ENCODE results near the gene MAP3K19.
"Not testable (repeated sequence)": the region's sequence is repeated elsewhere in the genome, so short reads cannot be mapped to it uniquely, and the experiment has no call there.

Gene MAP3K19

DNA sequence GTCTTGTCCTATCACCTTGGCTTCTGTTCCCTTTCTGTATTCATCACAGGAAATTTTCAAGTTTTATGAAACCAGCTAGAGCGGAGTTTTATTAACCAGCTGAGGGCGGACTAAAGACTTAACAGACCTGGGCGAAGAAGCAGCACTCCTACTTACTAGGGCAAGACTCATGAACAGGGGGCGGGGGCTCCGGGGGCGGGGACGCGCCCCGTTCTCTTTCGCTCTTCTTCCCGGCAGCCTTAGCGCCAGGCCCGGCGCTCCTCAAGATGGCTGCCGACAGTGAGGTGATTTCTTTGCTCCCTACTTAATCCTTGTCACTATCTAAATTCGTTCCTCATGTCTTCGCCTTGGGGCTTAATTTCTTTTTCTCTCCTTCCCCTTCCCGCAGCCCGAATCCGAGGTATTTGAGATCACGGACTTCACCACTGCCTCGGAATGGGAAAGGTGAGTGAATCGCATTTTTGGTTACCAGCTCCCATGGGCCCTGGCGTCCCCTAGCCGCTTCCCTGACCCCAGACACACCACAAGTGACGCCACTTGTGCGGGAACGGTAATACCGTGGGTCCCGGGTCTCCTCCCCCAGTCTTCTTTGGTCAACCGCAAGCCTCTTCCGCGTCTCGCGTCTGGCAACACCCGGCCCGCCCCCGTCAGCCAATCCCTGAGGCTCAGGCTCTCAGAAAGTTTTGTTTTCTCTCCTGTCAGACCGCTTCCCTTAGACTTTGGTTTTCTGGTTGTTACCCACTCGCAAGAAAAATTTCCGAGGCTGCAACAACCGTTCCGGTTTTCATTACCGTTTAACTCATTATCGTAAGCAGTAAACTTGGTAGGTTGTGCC lies 5.0 kb upstream of the MAP3K19 start, which contains the start of gene RAB3GAP1:
Gene RAB3GAP1, plus strand, starts transcription at position 251 of the 835 bp plus-strand sequence. Its CDS starts 16 bp downstream, at position 267.
- peak; percentile 89 for DNase-seq (ENCODE audit: low read depth)

DNA sequence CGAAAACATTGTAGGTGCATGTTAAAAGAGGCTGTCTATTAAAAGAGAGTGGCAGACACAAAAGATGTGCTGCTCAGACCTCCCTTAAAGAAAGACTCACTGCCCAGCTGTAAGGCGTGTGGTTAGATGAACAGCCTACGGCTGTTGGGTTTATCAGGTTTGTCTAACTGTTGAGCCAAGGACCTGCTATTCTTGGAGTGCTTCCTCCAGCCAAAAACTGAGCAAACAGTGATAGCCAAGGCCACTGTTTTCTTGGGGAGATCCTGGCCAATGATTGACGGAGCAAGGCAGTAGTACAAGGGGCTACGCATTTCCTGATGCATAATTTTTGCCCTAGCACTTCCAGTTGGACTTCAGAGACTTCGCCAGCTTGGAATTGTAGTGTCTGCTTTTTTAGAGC lies 3.4 kb upstream of the MAP3K19 start:
- no peak for DNase-seq (ENCODE audit: low read depth)

DNA sequence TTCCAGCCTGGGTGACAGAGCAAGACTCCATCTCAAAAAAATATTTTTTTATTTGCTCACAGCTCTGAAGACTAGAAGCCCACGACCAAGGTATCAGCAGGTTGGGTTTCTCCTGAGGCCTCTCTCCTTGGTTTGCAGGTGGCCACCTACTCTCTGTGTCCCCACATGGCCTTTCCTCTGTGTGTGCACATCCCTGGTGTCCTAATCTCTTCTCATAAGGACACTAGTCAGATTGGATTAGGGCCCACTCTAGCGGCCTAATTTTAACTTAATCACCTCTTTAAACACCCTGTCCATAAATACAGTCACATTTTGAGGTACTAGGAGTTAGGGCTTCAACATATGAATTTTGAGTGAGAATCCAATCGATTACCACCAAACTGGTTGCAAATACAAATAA lies 2.9 kb upstream of the MAP3K19 start:
- DNase-seq (ENCODE audit: low read depth): no peak

DNA sequence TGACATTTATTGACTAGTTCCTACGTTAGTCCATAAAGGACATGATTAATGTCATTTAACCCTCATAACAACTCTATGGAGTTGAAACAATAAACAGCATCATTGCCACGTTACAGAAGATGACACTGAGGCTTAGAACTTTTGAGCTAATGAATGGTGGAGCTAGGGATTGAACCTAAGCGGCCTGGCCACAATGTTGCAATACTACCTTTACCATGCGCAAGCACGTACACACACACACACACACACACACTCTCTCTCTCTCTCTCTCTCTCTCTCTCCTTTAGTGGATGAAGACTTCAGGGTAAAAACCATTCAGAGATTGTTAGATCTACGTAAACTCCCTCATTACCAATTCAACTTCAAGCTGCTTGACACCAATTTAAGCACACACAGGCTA lies 875 bp upstream of the MAP3K19 start:
- DNase-seq (ENCODE audit: low read depth): no peak

DNA sequence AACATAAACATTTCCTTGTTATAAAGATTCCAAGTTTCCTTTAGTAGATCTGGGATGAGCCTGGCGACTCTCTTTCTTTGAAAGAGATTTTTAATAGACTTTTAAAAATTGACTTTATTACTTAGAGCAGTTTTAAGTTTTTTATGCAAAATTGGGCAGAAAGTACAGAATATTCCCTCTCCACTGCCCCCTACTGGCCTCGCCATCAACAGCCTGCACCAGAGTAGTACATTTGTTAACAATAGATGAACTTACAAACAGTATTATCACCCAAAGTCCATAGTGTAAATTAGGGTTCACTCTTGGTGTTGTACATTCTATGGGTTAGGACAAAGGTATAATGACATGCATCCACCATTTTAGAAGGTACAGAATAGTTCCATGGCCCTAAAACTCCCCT lies 3.9 kb downstream of the MAP3K19 start:
- no peak for DNase-seq (ENCODE audit: low read depth)

DNA sequence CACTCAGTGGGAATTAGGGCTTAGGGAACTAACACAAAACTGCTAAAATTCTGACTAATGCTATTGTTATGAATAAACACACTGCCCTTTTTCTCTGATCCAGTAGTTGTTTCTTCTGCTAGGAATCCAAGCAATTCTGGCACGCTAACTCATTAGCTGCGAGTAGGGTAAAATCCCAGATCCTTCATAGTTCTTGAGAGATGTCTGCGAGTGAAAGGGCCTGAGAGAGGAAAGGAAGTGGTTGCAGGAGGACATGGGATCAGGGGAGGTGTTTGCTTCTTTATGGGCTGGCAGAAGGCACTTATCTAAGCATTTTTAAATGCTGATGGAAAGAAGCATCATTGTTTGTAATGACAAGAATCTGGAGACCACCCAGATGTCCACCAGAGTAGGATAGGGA lies 9.4 kb downstream of the MAP3K19 start:
- peak; percentile 12 for DNase-seq (ENCODE audit: low read depth)

DNA sequence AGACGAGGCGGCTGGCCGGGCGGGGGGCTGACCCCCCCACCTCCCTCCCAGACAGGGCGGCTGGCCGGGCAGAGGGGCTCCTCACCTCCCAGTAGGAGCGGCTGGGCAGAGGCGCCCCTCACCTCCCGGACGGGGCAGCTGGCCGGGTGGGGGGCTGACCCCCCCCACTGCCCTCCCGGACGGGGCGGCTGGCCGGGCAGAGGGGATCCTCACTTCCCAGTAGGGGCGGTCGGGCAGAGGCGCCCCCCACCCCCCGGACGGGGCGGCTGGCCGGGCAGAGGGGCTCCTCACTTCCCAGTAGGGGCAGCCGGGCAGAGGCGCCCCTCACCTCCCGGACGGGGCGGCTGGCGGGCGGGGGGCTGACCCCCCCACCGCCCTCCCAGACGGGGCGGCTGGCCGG lies 14.0 kb downstream of the MAP3K19 start:
- not testable (repeated sequence) for DNase-seq (ENCODE audit: low read depth)

DNA sequence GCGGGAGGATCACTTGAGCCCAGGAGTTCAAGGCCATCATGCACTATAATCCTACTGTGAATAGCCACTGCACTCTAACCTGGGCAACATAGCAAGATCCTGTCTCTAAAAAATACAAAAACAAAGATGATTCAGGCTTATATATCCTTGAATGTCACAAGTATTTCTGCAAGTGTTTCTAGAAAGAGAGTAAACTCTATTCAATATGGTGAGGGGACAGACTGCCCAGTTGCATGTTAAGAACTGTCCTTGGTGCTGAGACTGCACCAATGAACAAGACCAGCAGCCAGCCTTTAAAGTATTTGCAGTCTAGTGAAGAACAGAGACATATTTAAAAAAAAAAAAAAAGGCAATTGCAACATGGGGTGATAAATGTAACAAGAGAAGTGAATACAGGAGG lies 16.4 kb downstream of the MAP3K19 start:
- DNase-seq (ENCODE audit: low read depth): peak; percentile 24

DNA sequence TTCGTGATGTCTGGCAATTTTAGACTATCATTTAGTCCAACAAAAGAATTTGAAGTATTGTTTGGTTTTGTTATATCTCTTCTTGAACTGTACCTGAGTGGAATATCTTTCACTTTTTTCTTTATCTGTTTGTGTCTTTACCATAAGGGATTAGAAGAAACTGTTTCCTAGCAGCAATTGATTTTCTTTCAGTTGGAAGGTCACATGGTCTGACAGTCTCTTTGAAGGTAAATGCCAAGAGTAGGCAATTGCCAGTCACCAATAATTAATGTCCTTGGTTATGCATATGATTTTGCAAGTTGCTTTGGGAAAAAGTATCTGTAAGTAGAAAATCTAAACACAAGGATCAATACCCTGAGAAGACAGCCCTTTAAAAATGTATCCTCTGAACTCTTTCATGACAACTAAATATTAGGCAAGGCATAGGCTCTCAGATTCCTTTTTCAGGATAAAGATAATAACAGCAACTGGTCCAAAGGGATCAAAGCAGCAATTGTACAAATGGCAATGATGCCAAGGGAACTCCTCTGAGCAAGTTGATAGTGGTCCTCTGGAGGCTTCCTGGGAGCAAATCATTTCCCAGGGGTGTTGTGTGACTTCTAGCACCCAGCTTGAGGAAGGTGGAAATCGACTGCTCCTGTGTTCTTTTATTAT lies 17.6 kb downstream of the MAP3K19 start:
- no peak for DNase-seq (ENCODE audit: low read depth)

DNA sequence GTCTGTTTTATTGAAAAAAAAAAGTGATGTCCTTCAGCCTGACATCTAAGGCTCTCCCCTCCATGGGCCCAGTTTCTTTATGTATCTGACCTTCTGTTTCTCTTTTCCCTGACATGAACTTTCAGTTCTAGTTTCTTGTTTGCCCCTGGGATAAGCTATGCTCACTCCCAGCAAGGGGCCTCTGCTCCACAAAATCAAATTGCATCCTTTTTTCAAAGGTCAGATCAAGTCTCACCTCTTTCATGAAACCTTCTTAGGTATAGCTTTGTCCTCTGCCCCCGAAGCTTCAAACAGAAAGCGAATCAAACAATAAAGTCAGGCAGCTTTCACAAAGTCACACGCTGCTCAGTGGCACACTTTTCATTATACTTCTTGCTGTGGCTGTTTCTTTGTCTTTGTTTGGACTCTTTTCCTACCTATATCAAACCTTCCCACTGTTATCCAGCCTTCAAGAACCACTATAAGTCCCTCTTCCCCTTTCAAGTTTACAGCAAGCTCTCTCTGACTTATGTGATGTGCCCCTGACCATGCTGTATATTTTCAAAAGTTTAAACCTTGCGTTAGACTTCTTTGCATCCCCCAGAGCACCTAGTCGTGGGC lies 23.3 kb downstream of the MAP3K19 start:
- no peak for DNase-seq (ENCODE audit: low read depth)

DNA sequence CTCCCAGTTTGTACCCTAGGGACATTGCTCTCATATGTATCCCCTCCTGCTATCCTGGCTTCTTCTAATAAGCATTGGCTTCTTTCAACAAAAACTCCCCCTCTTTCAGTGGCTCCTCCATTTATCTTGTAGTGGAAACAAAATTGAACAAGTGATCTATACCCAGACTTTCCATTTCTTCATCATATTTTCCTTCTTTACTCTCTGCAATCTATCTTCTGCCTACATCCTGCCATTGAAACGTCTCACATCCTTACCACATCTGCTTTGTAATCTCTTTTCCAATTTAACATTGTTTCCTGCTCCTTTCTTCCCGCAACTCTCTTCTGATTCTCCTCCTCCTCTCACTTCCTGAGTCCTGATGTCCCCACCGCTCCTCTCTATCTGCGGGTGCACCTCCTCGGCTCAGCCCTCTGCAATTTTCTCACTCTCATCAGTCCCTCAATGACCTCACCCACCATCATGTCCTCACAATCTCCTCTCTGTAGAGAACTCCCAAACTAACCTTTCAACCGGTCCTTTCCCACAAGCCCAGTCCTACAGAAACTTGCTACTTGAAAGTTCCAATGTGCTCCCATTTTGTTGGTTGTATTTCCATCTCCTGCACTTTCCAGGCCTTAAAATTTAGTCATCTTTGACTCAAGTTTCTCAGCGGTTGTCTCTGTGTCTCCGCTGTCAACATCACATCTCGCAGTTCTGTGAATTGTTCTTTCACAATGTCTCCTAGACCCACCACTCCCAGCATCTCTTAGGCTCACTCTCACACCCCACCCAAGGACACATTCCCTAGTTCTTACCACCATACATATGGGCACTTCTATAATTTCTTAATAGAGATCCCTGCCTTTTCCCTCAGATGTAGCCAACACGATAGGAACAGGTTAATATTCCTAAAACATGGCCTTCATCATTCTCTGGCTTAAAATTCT lies 24.0 kb downstream of the MAP3K19 start:
- no peak for DNase-seq (ENCODE audit: low read depth)

DNA sequence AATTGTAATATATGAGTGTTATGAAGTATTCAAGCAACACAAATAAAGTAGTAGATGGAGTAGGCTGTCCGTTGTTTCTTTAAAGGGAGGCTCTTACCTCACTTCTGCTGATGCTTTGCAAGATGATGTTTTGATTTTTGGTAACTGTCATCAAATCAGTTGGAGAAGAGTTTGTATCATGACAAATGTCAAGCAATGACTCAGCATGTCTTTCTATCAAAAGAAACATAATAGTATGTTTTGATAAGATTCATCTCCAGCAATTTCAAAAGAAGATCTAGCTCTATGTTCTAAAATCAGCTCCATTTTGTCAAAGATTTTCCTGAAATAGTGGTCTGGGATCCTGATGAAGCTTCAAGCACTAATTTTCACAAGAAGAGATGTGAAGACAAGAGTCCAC lies 25.6 kb downstream of the MAP3K19 start:
- no peak for DNase-seq (ENCODE audit: low read depth)

DNA sequence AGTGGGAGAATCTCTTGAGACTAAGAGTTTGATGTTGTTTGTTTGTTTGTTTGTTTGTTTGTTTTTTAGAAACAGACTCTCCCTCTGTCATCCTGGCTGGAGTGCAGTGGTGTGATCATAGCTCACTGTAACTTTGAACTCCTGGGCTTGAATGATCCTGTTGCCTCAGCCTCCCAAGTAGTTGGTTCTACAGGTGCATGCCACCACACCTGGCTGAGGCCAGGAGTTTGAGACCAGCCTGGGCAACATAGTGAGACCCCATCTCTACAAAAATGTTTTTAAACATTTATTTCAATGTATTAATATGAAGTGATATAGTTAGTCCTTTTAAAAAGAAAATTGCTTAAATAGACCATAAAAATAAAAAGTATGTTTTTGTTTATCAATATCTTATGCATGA lies 35.6 kb downstream of the MAP3K19 start:
- DNase-seq (ENCODE audit: low read depth): no peak

DNA sequence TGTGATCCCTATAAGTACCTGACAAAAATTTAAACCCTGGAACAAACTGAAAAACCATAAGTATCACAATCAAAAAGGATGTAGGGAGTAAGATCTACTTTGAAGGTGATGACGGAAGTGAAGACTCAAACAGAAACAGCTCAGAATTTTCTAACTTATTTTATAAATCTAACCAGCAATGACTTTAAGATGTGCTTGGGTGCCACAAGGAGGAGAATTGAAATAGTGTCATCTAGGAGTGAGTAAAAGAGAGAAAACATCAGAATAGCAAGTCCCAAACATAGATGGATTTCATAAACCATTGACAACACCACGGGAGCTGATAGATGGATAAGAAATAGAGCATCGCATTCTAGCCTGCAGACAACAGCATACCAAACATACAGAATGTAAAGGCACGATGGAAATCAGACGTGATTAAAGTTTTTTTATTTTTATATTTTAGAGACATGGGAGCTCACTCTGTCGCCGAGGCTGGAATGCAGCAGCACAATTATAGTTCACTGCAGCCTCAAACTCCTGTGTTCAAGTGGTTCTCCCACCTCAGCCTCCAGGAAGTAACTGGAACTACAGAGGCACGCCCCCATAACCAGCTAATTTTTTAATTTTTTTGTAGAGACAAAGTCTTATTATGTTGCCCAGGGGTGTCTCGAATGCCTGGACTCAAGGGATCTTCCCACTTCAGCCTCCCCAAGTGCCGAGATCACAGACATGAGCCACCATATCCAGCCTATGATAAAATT lies 36.9 kb downstream of the MAP3K19 start:
- DNase-seq (ENCODE audit: low read depth): no peak

DNA sequence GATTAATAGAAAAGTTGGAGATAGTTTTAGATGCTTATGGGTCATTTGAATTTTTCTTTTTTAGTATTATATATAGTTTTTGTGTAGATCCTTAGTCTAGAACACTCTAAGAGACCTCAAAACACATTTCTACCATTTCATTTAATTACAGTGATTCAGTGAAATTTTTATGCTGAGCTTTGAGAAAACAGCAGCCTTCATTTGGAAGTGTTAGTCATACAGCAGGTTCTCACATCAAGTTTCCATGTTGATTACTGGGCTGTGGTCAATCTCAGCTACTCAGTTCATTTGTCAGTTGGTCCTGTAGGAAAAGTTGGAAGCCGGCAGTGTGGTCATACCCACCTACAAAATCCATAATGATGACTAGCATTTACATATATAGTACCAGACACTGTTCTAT lies 37.9 kb downstream of the MAP3K19 start:
- DNase-seq (ENCODE audit: low read depth): no peak

DNA sequence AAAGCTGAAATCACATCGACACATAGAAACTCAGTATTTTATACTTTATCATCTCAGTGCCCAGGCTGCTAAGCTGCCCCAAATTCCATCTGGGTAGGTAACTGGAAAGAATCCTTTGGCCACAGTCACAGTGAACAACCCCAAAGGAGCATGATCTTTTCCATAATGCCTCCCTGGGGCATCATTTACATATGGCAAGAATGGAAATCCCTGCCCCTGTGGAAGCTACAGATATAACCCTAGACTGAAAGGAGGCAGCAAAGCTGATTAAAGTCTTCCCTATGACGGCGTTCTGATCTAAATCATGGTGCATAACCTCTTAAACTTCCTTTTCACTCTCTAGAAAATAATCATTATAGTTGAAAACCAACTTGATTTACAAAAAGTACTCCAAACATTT lies 41.5 kb downstream of the MAP3K19 start:
- DNase-seq (ENCODE audit: low read depth): no peak

DNA sequence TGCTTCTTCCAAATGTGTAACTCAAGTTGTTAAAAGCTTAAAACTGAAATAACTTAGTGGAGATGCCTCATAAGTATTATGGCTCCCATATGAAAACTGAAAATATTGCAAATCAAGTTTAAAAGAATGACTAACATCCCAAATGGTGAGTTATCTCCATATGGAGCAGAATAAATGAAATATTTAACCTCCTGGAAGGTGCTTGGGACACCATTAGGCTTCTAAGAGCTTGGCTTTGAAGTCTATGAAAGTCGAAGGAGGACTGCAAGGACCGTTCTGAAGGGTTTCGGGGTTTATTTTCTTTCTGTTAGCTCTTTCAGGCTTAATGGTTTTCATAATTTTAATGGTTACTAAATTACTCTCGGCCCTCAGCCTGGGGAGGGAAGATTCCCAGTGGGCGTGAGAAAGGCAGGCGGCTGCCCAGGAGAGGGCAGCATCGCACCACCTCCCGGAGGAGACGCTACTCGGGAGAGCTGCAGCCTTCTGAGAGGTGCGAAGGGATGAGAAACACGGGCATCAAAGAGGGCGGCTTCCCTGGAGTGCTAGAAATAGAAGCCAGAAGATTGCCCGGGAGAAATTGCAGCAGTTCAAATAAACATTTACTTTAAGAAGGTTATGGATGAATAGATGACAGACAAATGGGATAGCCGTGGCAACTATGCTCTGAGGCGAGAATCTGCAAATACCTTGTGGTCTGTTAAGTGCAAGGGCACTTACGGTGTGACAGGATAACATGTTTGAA lies 43.1 kb downstream of the MAP3K19 start:
- DNase-seq (ENCODE audit: low read depth): peak; percentile 82

DNA sequence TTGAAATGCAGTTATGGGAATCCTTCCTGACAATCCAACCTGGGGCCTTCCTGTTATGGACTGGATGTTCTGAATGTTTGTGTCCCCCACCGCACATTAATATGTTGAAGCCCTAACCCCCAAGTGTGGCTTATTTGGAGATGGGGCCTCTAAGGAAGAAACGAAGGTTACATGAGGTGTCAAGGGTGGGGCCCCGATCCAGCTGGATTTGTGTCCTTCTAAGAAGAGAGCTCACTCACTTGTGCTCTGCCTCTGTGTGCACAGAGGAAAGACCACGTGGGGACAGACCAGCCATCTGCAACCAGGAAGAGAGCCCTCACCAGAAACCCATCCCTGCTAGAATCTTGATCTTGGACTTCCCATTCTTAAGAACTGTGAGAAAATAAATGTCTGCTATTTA lies 44.4 kb downstream of the MAP3K19 start:
- DNase-seq (ENCODE audit: low read depth): no peak

DNA sequence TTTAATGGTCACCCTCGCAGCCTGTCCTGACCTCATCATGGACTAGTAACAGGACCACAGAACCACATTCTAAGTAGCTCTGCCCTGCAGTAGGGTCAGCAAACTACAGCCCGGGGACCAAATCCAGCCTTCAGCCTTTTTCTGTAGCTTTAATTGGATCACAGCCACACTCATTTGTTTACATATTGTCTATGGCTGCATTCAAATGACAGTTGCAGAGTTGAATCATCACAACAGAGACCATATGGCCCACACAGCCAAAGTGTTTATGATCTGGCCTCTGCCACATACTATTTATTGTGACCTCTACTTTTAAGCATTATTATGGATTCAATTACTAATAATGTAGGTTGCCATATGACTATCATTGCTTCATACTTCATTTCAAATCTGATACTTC lies 47.7 kb downstream of the MAP3K19 start:
- DNase-seq (ENCODE audit: low read depth): peak; percentile 24

DNA sequence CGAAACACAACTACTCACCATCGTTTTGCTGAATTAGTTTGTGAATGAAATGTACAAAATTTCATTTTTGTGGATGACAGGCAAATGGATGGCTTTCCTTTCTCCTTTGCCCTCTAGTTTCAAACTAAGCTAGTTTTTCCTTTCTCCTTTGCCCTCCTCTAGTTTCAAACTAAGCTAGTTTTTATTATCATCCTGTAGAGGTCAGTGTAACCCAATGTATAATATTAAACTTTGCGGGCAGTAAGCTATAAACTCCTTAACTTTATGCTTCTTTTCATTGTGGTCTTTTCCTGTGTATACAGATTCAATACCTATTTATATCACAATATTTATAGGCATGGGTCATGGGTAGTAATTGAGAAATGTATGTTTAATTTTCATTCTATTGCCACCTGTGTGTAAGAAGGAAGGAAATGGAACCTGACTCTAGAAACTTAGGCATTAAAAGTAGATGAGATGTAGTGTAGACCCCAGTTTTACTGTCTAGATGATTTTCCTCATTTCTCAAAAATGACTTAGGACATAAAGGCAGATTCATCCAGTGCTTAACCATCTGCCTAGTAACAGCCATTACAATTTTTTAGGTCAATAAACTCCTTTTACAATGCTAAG lies 58.1 kb downstream of the MAP3K19 start:
- DNase-seq (ENCODE audit: low read depth): peak; percentile 57
